HG03354 (cell line): ENCODE measurements around the gene TPK1.
"Not testable (repeated sequence)": the region's sequence is repeated elsewhere in the genome, so short reads cannot be mapped to it uniquely, and the experiment has no call there.

Experiments
- ATAC-seq: cut with Tn5 transposase; IDR thresholded peaks from one replicate; pipeline ENCODE4 v1.9.1; 2021; ENCODE audit warnings: mild to moderate bottlenecking; ENCODE audit not compliant: unreplicated experiment, poor library complexity, severe bottlenecking

Gene TPK1

DNA sequence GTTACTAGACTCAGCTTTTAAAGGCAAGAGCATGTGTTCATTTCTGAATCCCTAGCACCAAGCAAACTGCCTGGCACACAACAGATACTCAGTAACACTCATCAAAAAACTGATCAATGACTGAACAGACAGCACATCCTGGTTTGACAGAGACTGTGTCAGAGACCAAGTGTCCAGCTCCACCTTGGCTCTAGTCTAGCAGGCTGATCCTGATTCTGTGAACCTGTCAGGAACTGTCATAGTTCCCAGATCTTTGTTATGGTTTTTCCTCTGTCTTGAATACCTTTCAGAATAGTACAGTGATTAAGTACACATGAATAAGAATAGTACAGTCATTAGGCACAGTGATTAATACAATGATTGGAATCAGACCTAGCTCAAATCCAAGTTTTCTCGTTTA lies 53.0 kb downstream of the TPK1 start:
- ATAC-seq, result no peak

DNA sequence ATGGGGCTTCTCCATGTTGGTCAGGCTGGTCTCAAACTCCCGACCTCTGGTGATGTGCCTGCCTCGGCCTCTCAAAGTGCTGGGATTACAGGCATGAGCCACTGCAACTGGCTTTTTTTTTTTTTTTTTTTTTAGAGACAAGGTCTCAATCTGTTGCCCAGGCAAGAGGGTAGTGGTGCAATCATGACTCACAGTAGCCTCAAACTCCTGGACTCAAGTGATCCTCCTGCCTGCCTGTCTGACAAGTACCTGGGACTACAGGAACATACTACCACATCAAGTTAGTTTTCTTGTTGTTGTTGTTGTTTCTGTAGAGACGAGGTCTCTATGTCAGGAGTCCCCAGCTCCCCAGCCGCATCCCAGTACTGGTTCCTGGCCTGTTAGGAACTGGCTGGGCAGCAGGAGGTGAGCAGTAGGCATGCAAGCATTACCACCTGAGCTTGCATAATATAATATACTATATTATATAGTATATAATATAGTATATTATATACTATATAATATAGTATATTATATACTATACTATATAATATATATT lies 55.7 kb downstream of the TPK1 start:
- ATAC-seq, result no peak

DNA sequence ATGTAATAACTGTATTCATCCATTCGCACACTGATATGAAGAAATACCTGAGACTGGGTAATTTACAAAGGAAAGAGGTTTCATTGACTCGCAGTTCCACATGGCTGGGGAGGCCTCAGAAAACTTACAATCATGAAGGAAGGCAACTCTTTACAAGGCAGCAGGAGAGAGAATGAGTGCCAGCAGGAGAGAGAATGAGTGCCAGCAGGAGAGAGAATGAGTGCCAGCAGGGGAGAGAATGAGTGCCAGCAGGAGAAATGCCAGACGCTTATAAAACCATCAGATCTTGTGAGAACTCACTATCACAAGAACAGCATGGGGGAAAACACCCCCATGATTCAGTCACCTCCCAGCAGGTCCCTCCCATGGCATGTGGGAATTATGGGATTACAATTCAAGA lies 58.0 kb downstream of the TPK1 start:
- ATAC-seq, result not testable (repeated sequence)

DNA sequence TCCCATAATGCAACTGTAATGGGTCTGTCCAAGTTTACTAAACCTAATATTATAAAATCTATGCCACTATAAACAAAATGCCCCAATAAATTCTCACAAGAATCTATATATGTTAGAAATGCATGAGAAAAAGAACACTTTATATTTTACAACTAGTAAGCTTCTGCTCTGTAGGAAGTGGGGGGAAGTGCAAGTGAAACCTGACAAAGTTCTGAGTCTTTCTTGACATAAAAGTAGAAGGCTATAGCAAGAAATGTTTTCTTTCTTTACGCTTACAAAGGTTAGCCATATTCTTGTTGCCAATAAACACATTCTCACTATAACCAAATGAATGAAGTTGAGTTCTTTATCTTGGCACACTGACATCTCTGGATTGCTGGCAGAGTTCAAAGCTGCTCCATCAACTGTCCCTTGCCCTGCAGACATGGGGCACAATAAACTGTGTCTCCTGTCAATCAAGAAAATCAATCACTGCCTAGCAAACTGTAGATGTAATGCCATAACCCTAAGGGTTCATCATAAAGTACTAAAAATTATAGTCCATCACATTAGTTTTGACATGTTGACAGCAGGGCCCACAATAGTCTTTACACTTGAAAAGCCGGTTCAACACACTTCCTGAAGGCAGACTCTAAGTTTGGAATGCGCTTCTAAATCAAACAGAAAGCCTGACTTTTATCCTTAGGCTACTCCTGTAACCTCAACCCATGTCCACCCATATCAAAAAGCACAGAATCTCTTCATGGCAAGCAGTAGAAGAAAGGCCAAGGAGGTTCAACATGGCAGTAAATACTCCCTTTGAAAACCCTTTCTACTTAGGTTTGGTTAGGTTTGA lies 58.6 kb downstream of the TPK1 start:
- peak; percentile 53 for ATAC-seq

DNA sequence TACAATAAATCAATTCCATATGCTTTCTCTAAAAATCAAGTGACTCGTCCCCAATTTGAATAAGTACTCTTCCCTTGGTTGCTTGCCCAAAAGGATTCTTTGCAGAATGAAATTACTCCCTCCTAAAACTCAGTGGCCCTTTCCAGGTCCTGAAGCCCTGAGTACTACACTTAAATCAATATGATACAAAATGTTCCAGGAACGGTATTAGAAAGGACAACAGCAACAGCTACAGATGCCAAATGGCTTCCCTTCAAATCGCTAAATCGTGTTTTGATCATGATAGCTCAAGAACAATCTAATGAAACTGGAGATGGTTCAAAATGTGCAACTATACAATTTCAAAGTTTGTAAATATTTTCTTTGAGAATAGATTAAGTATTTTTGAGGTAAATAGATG lies 59.4 kb downstream of the TPK1 start:
- ATAC-seq, result no peak

DNA sequence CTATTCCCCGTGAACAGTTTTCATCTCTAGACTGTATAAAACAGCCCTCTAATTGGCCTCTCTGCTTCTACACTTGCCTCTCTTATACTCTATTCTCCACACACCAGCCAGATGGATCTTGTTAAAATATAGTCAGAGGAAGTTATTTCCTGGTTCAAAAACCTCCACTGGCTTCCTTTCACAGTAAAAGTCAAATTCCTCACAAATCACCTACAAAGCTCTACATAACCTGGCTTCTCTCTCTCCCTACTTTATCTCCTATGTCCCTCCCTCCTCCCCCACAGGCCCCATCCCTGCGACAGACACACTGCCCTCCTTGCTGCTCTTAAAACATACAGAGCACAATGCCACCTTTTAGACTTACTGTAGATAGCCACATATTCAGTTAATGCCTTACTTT lies 60.1 kb downstream of the TPK1 start:
- no peak for ATAC-seq

DNA sequence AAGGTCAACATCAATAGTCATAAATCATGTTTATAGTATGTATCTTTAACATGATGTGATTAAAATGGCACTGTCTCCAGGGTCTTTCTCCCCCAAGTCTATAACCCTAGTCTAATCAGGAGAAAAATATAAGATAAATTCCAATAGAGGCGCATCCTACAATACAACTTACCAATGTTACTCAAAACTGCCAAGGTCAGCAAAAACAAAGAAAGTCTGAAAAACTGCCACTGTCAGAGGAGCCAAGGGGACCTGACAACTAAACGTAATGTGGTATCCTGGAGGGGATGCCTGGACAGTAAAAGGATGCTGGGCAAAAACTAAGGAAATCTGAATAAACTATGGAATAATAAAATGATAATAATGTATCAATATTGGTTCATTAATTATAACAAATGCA lies 63.9 kb downstream of the TPK1 start:
- ATAC-seq, result no peak

DNA sequence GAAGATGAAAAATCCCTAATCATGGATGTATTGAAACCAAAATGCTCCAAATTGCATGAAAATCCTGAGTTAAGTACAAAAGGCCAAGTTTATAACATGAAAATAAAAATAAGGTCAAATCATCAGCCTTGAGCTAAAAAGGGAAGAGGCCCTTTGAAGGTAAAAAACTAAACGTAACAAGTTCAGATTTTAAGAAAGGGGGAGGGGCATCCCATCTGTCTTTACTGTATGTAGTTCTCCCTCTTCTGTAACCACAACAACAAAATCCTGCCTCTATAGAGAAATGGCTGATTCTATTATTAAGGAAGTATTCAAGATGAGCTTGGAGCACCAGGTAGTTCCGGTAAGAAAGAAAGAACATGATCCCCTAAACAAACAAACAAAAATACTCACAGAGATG lies 64.7 kb downstream of the TPK1 start:
- no peak for ATAC-seq

DNA sequence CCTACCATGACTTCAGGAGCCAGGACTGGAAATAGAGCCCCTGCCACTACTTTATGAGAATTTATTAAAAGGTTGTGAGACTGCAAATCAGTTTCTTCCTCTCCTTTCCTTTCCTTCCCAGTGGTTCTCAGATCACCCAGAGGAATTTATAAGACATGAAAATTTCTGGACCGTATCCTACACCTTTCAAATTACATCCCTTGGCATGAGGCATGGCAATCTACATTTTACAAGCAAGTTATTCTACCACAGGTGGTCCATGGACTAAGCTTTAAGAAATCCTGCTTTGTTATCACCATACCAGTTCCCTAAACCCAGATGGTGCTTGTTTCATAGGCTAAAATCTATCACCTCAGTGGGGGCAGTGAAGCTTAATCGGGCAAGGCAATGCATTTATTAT lies 66.5 kb downstream of the TPK1 start:
- ATAC-seq, result no peak

DNA sequence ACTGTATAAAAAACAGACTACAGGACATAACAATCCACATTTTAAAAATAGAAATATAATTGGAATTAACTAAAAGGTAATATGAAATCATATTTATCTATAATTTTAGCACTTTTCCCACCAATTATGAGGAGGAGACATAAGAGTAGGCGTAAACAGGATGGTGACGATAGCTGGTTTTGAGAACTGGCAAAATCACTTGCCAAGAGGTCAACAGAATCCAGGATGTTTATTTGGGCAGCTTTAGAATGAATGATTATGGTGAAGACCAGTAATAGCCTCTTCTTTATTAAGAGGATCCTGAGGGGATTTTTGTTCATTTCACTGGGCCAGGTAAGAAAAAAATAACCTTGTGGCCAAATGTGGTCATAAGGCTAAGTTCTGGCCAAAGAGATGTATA lies 67.2 kb downstream of the TPK1 start:
- no peak for ATAC-seq

DNA sequence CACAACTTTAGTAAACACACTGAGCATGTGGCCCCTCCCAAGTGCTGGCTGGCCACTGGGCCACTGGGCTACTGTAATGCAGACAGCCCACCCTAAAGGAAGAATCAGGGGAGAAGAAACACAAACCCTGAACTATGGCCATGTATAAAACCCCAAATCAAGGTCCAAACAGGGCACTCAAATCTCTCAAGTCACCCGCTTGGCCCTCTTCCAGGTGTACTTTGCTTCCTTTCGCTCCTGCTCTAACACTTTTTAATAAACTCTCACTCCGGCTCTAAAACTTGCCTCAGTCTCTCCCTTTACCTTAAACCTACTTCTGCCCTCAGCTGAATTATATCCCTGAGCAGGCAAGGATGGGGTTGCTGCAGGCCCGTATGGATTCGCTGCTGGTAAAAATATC lies 72.6 kb downstream of the TPK1 start:
- ATAC-seq, result no peak

DNA sequence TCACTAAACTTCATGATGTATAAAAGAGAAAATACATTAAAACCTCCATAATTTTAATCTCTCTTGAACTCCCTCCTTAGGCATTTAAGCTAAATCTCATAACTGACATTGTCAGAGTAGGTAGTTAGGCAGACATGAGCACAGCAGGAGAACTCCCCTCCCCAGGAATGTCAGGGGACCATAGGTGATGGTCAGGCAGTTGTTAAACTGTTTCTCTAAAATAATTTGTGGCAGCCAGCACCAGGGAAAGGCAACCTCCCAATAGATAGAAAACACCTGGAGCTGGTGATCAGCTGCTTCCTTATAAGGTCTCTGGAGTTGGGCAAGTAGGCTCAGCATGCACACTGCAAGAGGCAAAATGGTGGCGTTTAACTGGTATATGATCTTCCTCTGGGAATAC lies 73.0 kb downstream of the TPK1 start:
- ATAC-seq, result no peak

DNA sequence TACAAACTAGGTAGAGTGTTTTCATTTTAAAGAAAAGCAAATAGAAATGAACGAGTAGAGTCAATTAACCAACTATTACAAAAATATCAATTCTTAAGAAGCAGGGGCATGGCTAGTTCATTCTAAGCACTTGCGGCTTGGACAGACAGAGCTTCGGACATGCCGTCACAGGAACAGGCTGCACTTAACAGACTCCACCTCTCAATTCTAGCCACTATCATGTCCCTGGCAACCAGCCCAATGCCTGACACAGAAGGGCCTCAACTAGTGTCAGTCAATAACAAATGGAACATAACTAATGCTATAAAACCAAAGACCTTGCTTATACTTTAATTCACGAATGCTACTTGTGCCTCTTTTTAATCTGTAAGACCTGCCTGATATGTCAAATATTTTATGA lies 74.4 kb downstream of the TPK1 start:
- no peak for ATAC-seq

DNA sequence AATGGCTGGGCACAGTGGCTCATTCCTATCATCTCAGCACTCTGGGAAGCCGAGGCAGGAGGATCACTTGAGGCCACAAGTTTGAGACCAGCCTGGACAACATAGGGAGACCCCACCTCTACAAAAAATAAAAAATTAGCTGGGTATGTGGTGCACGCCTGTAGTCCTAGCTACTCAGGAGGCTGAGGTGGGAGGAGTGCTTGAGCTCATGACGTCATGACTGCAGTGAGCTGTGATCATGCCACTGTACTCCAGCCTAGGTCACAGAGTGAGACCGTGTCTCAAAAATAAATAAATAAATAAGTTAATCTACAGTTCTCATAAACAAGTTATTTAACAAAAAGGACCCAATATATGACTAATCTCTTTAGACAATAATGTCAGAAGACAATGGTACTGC lies 76.2 kb downstream of the TPK1 start:
- no peak for ATAC-seq

DNA sequence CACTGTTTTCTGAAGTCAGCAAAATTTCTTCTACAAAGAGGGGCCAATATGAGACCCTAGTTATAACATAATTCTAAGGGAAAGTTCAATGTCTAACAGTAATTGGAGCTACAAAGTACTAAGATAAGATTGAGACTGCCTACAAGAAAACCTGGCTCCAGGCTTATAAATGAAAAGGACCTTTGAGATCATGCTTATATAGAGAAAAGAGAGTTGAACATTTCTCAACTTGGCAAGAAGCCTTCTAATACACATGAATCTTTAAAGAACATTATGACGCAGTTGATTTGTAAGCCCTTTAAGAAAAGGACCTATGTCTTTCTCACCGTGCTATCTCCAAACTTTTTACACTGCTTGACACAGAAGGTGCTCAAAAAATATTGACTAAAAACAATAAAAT lies 87.9 kb downstream of the TPK1 start:
- no peak for ATAC-seq

DNA sequence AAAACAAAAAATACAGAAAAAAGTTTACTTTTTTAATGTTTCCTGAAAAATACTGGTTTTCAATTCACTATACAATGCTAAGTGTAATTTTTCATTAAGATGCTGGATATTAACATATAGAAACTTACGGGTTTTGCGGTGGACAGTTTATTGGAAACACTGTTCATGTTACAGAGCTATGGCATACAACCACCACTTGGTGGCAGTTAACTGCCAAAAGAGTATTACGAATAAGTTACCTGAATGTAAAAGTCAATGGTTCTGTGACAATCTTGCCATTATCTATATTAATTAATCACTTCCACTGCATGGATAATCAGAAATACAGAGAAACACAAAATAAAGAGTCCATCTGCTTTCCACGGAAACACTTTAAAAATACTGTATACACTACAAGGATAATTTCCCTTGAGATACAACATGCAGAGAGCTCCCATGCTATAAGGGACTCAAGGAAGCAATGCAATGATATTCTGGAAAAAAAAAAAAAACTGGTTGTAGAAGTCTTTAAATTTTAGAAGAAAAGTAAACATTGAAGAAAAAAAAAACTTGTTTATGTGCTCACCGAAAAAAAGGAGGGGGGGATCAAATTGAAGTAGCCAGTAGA lies 97.0 kb downstream of the TPK1 start:
- ATAC-seq, result peak; percentile 94

DNA sequence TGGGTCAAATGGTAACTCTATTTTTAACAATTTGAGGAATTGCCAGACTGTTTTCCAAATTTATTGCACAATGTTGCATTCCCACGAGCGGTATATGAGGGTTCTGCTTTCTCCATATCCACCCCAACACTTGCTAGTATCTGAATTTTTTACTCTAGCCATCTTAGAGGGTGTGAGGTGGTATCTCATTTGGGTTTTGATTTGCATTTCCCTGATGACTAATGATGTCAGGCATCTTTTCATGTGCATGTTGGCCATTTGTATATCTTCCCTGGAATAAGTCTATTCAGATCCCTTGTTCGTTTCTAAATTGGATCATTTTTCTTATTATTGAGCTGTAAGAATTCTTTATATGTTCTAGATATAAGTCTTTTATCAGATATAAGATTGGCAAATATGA lies 97.7 kb downstream of the TPK1 start:
- no peak for ATAC-seq

DNA sequence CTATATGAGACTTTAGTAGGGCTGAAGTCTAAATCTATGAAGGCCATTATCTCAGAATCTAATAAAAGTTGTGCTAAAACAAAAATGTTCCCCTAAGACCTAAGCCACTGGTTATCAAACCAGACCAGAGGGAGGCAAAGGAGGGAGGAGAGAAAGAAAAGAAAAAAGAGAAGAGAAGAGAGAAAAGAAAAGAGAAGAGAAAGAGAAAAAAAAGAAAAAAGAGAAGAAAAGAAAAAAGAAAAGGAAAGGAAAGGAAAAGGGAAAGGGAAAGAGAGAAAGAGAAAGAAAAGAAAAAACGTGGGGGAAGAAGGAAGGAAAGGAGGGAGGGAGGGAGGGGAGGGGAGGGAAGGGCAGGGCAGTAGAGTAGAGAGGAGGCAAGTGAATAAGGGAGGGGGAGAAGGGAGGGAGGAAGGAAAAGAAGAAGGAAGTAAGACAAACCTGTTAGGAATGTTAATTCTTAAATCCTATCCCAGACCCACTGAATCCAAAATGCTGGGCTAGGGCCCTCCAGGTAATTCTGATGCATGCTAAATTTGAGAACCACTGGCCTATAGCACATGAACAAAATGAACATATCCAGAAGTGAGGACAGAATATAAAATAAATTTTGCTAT lies 98.9 kb downstream of the TPK1 start:
- ATAC-seq, result no peak

DNA sequence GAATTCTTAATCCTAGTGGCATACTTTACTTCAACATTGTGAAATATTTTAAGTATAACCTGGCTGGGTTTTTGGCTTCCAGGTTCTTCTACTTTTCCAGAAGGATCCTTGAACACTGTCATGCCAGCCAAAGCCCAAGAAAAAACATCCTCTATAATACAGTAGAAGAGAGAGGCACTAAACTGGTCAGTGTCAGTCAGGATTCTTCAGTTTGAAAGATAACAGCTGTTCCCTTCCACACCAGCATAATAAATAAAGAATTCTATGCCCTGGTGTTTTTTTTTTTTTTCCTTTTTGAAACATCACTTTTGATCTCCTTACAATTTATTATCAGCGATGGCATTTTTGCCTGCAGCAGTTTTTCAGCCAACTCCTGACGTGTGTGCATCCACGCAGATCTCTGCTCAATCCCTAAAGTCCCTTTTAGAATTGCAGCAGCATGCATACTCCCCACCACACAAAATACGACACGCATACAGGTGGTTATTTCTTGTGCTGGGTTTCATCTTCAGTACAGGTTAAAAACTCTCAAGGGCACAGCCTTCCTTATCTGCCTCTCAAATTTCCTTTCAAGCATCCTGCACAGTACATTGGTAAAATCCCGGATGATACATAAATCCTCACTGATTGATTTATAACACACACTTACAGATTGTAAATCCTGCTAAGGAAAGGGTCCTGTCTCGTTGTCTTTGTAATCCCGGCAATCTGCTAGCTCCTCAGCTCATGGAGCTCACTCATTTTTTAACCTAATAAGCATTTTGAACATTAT lies 100.2 kb downstream of the TPK1 start:
- no peak for ATAC-seq

DNA sequence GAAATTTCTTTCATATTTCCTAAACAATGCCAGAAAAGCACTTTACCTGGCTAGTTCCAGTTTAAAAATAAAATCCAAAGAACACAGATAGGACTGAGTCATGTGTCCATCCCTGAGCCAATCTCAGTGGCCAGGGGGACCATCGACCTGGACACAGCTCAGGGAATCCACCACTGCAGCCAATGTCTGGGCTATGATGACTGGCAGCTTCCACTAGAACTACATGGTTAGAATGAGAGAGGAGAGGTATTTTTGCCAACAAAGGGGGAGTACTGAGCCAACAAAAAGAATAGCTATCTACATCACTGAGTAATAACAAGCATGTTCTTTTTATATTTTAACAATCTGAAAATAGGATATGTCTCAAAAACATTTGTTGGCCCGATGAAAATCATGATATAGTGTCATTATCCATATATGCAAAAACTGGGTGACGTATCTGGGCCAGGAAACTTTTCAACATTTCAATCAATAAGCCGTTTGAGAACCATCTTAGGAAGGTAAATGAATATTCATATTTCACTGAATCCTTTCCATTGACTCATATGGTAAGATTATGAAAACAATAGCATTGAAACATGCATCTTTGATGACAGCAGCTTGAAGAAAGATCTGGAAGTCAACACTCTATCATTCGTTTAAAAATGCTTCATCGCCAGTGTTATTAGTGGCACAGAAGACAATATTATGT lies 104.0 kb downstream of the TPK1 start:
- ATAC-seq, result no peak
